Esophagus muscularis mucosa (tissue), 4 donors: Measurements from ENCODE around the gene H2AZ2. TPM values are rescaled to one million over a fixed set of nuclear protein-coding genes. Genes with fewer than 3 reads are reported as not detected.

ENCODE experiments used
- DNase-seq: peaks from one replicate; pipeline ENCODE4 v3.0.0-alpha.2; 2017; ENCODE audit errors: extremely low spot score
- H3K27ac ChIP-seq, 4 donors: fragments of 200-600 bp; sonication (generic); replicated peaks in 1 of 4; 1 replicate in 3 of 4; 2 replicates in 1 of 4; pipeline ENCODE4 v1.5.1; 2016 to 2019; ENCODE audit warnings: mild to moderate bottlenecking in 1 of 4
- H3K27me3 ChIP-seq, 4 donors: fragments of 200-600 bp; sonication (generic); one replicate each; pipeline versions ENCODE4 v1.5.1 to v1.6.0; 2016 to 2019
- H3K36me3 ChIP-seq, 4 donors: fragments of 200-600 bp; sonication (generic); one replicate each; pipeline ENCODE4 v1.5.1; 2016 to 2019
- H3K4me1 ChIP-seq, 4 donors: fragments of 200-600 bp; sonication (generic); one replicate each; pipeline ENCODE4 v1.5.1; 2016 to 2019
- H3K4me3 ChIP-seq, 4 donors: fragments of 200-600 bp; sonication (generic); 1 replicate in 2 of 4; 2 replicates in 2 of 4; pipeline ENCODE4 v1.5.1; 2016 to 2019; ENCODE audit warnings: mild to moderate bottlenecking in 4 of 4, moderate library complexity in 1 of 4
- H3K9me3 ChIP-seq, 4 donors: fragments of 200-600 bp; sonication (generic); 1 replicate in 3 of 4; 2 replicates in 1 of 4; pipeline ENCODE4 v1.5.1; 2016 to 2019
- EP300 ChIP-seq: sonication (generic); formaldehyde crosslinking; IDR thresholded peaks from one replicate; pipeline ENCODE4 v1.6.1; 2017; ENCODE audit warnings: antibody characterized with exemption
- POLR2A ChIP-seq: fragments of 450-650 bp; IDR thresholded peaks from one replicate; pipeline ENCODE4 v1.6.1; 2017; ENCODE audit warnings: antibody characterized with exemption, moderate library complexity, mild to moderate bottlenecking, low read depth
- POLR2AphosphoS5 ChIP-seq, 2 donors: sonication (generic); formaldehyde crosslinking; IDR thresholded peaks; one replicate each; pipeline ENCODE4 v1.6.1; 2017; ENCODE audit warnings: antibody characterized with exemption in 2 of 2
- WGBS: methylation state at CpG from one replicate; pipeline ENCODE4 v1.1.5; 2018; 5-methylcytosine and 5-hydroxymethylcytosine counted together
- intact Hi-C: fragments of 100-400 bp; cut with DNase I; formaldehyde crosslinking; loops from one replicate; pipeline ENCODE4 v1.15.1; 2023
- total RNA-seq, 4 donors: library from RNA; depleted of rRNA; stranded (reverse); fragments of >200 nt; gene quantifications; one replicate each; pipeline versions ENCODE4 v1.1.0 to v1.2.1, GENCODE V29; 2016
- TF ChIP-seq, protein P1 (sequence below), 3 experiments: fragments of 200-600 bp in 2 of 3; fragments of 450-650 bp in 1 of 3; sonication (generic) in 2 of 3; IDR thresholded peaks; one replicate each; pipeline ENCODE4 v1.5.1; 2017 to 2019; ENCODE audit warnings: antibody characterized with exemption in 3 of 3, mild to moderate bottlenecking in 2 of 3, moderate library complexity in 1 of 3

Gene H2AZ2
- total RNA-seq, 4 donors from 2014 or later, result 175 to 227 (median 203) TPM

DNA sequence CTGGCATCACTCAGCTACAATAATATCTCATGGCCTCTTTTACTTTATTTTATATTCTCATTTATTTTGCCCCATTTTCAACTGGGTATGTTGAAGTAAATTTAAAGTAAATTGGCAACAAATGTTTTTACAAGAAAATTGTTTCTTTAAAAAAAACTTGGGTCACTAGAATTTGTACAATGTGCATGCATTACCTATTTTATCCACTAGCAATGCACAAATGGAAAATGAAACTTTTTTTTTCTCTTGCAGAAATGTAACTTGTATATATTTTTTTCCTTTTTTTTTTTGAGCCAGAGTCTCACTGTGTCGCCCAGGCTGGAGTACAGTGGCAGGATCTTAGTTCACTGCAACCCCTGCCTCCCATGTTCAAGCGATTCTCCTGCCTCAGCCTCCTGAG, 10.3 kb upstream of the H2AZ2 start:
- intact Hi-C loops, result loop anchor here (2.0 to 5.0 kb wide), 2 partner anchors 63 to 279 kb away; no protein-coding TSS in a partner anchor
- DNase-seq, result no peak
- Histone ChIP-seq H3K27ac (no peak overlapping the region), H3K4me3 (no peak overlapping the region), H3K27me3 (no peaks in the 10 kb centered on the region), H3K36me3 (no peaks in the 10 kb centered on the region), H3K9me3 (no peaks in the 10 kb centered on the region), H3K4me1 (peaks cover 0 to 8% (median 7%) of the 10 kb centered on the region in 4 donors)
- TF ChIP-seq POLR2A (no peak), EP300 (no peak)
- TF ChIP-seq, protein P1, sequence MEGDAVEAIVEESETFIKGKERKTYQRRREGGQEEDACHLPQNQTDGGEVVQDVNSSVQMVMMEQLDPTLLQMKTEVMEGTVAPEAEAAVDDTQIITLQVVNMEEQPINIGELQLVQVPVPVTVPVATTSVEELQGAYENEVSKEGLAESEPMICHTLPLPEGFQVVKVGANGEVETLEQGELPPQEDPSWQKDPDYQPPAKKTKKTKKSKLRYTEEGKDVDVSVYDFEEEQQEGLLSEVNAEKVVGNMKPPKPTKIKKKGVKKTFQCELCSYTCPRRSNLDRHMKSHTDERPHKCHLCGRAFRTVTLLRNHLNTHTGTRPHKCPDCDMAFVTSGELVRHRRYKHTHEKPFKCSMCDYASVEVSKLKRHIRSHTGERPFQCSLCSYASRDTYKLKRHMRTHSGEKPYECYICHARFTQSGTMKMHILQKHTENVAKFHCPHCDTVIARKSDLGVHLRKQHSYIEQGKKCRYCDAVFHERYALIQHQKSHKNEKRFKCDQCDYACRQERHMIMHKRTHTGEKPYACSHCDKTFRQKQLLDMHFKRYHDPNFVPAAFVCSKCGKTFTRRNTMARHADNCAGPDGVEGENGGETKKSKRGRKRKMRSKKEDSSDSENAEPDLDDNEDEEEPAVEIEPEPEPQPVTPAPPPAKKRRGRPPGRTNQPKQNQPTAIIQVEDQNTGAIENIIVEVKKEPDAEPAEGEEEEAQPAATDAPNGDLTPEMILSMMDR (IDR thresholded peaks at IDR 0.05), result peak in 2 of 3 experiments; percentile 13 to 19
- WGBS, result 82% methylated on average over 2 of the region's 2 CpGs

DNA sequence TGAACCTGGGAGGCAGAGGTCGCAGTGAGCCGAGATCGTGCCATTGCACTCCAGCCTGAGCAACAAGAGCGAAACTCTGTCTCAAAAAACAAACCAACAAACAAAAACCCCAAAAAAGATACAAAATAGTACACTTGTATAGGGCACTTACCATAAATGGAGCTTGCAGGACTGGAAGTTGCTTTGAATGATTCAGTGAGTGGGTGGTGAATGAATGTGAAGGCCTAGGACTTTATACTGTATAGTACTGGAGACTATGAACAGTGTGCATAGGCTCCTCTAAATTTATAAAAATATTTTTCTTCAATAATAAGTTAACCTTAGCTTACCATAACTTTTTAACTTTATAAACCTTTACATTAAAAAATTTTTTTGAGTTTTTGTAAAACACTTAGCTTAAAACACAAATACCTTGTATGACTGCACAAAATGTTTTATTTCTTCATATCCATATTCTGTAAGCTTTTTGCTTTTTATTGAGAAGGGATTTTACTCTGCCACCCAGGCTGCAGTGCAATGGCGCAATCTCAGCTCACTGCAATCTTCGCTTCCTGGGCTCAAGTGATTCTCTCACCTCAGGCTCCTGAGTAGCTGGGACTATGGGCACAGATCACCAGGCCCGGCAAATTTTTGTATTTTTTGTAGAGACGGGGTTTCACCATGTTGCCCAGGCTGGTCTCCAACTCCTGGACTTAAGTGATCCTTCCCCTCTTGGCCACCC, 6.9 kb upstream of the H2AZ2 start:
- intact Hi-C loops, result loop anchor here (5.0 kb wide), 1 partner anchor 282 kb away; no protein-coding TSS in a partner anchor
- H3K4me1 ChIP-seq, result peaks cover 0 to 8% (median 7%) of the 10 kb centered on the region in 4 donors
- H3K36me3 ChIP-seq, result no peaks in the 10 kb centered on the region
- no peak overlapping the region for H3K27ac ChIP-seq
- WGBS, result 90% methylated on average over 8 of the region's 8 CpGs
- no peaks in the 10 kb centered on the region for H3K9me3 ChIP-seq
- DNase-seq, result no peak
- no peaks in the 10 kb centered on the region for H3K27me3 ChIP-seq
- no peak overlapping the region for H3K4me3 ChIP-seq
- TF ChIP-seq EP300, result no peak
- TF ChIP-seq POLR2A, result no peak
- TF ChIP-seq POLR2AphosphoS5 (IDR thresholded peaks at IDR 0.05), result no peak
- TF ChIP-seq, protein P1 (IDR thresholded peaks at IDR 0.05), result no peak

DNA sequence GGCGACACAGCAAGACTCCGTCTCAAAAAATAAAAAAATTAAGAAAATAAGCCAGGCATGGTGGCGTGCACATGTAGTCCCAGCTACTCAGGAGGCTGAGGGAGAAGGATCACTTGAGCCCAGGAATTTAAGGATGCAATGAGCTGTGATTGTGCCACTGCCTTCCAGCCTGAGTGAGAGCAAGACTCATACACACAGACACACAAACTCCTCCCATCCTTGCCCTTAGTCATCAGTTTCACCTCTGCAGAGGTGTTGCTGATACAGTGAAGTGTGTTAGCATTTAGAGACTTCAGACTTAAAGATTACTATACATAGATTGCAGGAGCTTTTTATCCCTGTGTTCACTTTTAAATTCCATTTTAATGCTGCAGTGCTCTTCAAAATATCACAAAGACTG, 5.5 kb upstream of the H2AZ2 start:
- H3K27ac ChIP-seq, result no peak overlapping the region
- H3K9me3 ChIP-seq, result no peaks in the 10 kb centered on the region
- intact Hi-C loops, result no loop called here
- no peaks in the 10 kb centered on the region for H3K36me3 ChIP-seq
- DNase-seq, result no peak
- 85% methylated on average over 3 of the region's 3 CpGs for WGBS
- no peak overlapping the region for H3K4me3 ChIP-seq
- TF ChIP-seq EP300 (no peak), POLR2AphosphoS5 (IDR thresholded peaks at IDR 0.05) (no peak), POLR2A (no peak)
- TF ChIP-seq, protein P1 (IDR thresholded peaks at IDR 0.05), result no peak
- H3K27me3 ChIP-seq, result no peaks in the 10 kb centered on the region
- peaks cover 5 to 15% (median 14%) of the 10 kb centered on the region in 4 donors for H3K4me1 ChIP-seq

DNA sequence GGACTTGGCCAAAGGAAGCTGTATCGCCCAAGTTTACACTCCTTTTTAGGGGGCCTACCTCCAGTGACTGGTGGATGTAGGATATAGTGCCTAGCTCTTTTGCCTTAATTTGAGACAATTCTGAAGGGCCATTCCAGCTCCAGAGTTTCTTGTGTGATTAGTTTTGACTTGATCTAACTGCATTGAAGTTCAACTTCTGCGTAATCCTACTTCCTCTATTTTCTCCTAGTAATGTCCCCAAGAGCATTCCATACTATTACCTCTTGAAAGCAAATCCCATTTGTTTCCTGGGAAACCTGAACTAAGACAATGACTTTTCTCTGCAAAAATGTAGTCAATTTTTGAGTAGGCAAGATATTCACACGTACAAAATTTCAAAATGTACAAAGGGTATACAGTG, 4.7 kb upstream of the H2AZ2 start:
- Histone ChIP-seq H3K27me3 (no peaks in the 10 kb centered on the region), H3K9me3 (no peaks in the 10 kb centered on the region), H3K27ac (no peak overlapping the region), H3K4me1 (peaks cover 5 to 15% (median 14%) of the 10 kb centered on the region in 4 donors), H3K36me3 (no peaks in the 10 kb centered on the region), H3K4me3 (no peak overlapping the region)
- DNase-seq, result no peak
- intact Hi-C loops, result no loop called here
- WGBS, result 91% methylated on average over 3 of the region's 3 CpGs
- no peak for TF ChIP-seq POLR2AphosphoS5 (IDR thresholded peaks at IDR 0.05)
- TF ChIP-seq EP300, result no peak
- TF ChIP-seq, protein P1 (IDR thresholded peaks at IDR 0.05), result no peak
- TF ChIP-seq POLR2A, result no peak
